AG04449 (cell line): Measurements from ENCODE around the gene WT1.

Experiments
- CTCF ChIA-PET: fragments of 350-600 bp; formaldehyde crosslinking; extraction: SDS; loops from one replicate; lab custom pipeline; 2021; ENCODE audit warnings: antibody characterized with exemption; lab: Yijun Ruan, JAX
- POLR2A ChIA-PET: fragments of 400-600, 350-600 bp; formaldehyde crosslinking; extraction: SDS; loops from one replicate; lab custom pipeline; 2020; ENCODE audit warnings: antibody characterized with exemption, inconsistent platforms; lab: Yijun Ruan, JAX
- DNase-seq: peaks from one replicate; pipeline ENCODE4 v3.0.0-alpha.2; 2010; ENCODE audit warnings: low read depth, low spot score
- H3K4me3 ChIP-seq: 2 replicates; pipeline ENCODE4 v1.5.1; 2011; ENCODE audit warnings: low read depth, mild to moderate bottlenecking, control low read depth, low read length
- CTCF ChIP-seq: IDR thresholded peaks from one replicate; pipeline ENCODE4 v1.5.1; 2011; ENCODE audit warnings: mild to moderate bottlenecking, moderate library complexity, low read length, control low read depth, inconsistent platforms; ENCODE audit not compliant: insufficient read depth; ENCODE audit errors: missing control alignments

WT1 gene

GRCh38 chr11:32343325-32344008 lies 91.9 kb downstream of the WT1 start:
- TF ChIP-seq CTCF, result no peak
- POLR2A ChIA-PET, result no interaction called here
- CTCF ChIA-PET, result interaction anchor here (1.0 kb wide), 1 partner anchor 450 kb away, joined by 3 read pairs; no protein-coding TSS in a partner anchor
- H3K4me3 ChIP-seq, result no peak overlapping the region
- no peak for DNase-seq

- no peak overlapping the region for H3K4me3 ChIP-seq
- no peak for DNase-seq
- no peak for TF ChIP-seq CTCF
- ChIA-PET POLR2A (no interaction called here), CTCF (no interaction called here)
Observed at GRCh38 chr11:32341620-32342613, 93.4 kb downstream of the WT1 start.

GRCh38 chr11:32340181-32340580 lies 95.2 kb downstream of the WT1 start:
- H3K4me3 ChIP-seq, result no peak overlapping the region
- no peak for DNase-seq
- no peak for TF ChIP-seq CTCF
- CTCF ChIA-PET, result interaction anchor here (1.0 kb wide), 1 partner anchor 16 kb away, joined by 5 read pairs; no protein-coding TSS in a partner anchor
- POLR2A ChIA-PET, result no interaction called here
